ENCODE data around the gene CTAGE9. TPM values are rescaled to one million over a fixed set of nuclear protein-coding genes. Genes with fewer than 3 reads are reported as not detected.
"Not testable (repeated sequence)": the region's sequence is repeated elsewhere in the genome, so short reads cannot be mapped to it uniquely, and the experiment has no call there.

The CTAGE9 gene, protein sequence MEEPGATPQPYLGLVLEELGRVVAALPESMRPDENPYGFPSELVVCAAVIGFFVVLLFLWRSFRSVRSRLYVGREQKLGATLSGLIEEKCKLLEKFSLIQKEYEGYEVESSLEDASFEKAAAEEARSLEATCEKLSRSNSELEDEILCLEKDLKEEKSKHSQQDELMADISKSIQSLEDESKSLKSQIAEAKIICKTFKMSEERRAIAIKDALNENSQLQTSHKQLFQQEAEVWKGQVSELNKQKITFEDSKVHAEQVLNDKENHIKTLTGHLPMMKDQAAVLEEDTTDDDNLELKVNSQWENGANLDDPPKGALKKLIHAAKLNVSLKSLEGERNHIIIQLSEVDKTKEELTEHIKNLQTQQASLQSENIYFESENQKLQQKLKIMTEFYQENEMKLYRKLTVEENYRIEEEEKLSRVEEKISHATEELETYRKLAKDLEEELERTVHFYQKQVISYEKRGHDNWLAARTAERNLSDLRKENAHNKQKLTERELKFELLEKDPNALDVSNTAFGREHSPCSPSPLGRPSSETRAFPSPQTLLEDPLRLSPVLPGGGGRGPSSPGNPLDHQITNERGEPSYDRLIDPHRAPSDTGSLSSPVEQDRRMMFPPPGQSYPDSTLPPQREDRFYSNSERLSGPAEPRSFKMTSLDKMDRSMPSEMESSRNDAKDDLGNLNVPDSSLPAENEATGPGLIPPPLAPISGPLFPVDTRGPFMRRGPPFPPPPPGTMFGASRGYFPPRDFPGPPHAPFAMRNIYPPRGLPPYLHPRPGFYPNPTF
- not detected in 2 replicates for total RNA-seq
- not detected for total RNA-seq (2013)
- polyA plus RNA-seq: not detected in 2 replicates
- not detected in 2 replicates for polyA minus RNA-seq

DNA sequence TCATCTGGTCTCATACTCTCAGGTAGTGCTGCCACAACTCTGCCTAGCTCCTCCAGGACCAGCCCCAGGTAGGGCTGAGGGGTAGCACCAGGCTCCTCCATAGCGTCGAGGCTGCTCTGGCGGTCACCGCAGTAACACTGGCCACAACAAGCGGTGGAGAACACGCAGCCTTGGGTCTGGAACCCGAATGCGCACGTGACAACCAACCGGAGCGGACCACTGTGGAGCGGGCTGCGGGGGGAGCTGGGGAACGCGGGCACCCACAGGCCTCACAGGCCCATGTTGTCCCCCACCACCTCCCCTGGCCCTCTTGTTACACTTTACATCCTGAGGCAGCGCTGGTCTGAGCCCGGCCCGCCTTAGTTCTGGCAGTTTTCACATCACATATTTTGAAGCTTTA is at the start of gene CTAGE9:
TSS of gene CTAGE9 (minus strand) at position 101 of the 400 bp plus-strand sequence. CDS start at position 101, 0 bp downstream.
- H4K20me1 ChIP-seq (ENCODE audit: control insufficient read depth, insufficient read depth, low read length, poor library complexity, severe bottlenecking); H3K4me1 ChIP-seq (ENCODE audit: control insufficient read depth in 2 of 2, insufficient read depth in 2 of 2, low read length in 2 of 2); ATAC-seq (ENCODE audit: low read depth); H3K9me3 Mint-ChIP-seq (ENCODE audit: insufficient read depth); H3K9me3 ChIP-seq (ENCODE audit: control extremely low read depth in 1 of 3, control insufficient read depth in 2 of 3, insufficient read depth in 1 of 3, low read length in 2 of 3); H3K4me1 Mint-ChIP-seq; H3K27ac Mint-ChIP-seq; H3K27me3 Mint-ChIP-seq; CTCF ChIA-PET; H3K36me3 ChIP-seq (replicated peaks in 1 of 2; ENCODE audit: control extremely low read depth in 1 of 2, control insufficient read depth in 1 of 2, extremely low read depth in 1 of 2, insufficient read depth in 2 of 2, low read length in 1 of 2); H3K4me2 ChIP-seq (replicated peaks; ENCODE audit: low read depth, low read length, poor library complexity, severe bottlenecking); H3K27ac ChIP-seq (ENCODE audit: low read length in 2 of 2); H3K27me3 ChIP-seq (replicated peaks in 1 of 4; ENCODE audit: control extremely low read depth in 1 of 4, control insufficient read depth in 3 of 4, insufficient read depth in 4 of 4, low read length in 3 of 4); H2AFZ ChIP-seq (ENCODE audit: insufficient read depth, low read depth, low read length, poor library complexity, severe bottlenecking); POLR2A ChIA-PET; H3K4me3 ChIP-seq (ENCODE audit: control extremely low read depth in 1 of 5, extremely low read depth in 1 of 5, insufficient read depth in 1 of 5, low read depth in 2 of 5, low read length in 4 of 5); DNase-seq; H3K9ac ChIP-seq (ENCODE audit: low read length); H3K4me3 Mint-ChIP-seq; H3K79me2 ChIP-seq (ENCODE audit: control insufficient read depth, insufficient read depth, low read length); intact Hi-C loops (cut with micrococcal nuclease): not testable (repeated sequence)
- no CpG with 5 or more reads among the region's 18 CpGs for WGBS (ENCODE audit: insufficient coverage)

DNA sequence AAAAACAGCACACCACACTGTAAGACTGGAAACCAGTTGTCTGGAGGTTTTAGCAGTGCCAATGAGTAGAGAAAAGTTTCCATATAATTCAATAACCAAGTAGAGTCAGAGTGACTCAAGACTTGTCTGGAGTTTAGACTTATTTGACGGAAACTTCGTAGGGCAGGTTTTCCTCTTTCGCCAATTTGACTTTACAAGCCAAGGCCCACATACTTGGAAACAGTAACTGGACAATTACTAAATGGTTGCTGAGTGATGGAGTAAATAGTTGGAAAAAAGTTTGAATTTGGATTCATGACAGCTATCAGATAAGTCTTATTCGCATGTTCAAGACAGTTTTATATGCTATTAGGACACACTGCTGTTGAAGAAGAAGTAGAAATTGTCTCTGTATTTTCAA is 48.1 kb upstream of the CTAGE9 start:
- no peaks in the 10 kb centered on the region for H3K9me3 ChIP-seq (ENCODE audit: control extremely low read depth in 1 of 3, control insufficient read depth in 2 of 3, insufficient read depth in 1 of 3, low read length in 2 of 3)
- H3K36me3 ChIP-seq (replicated peaks in 1 of 2; ENCODE audit: control extremely low read depth in 1 of 2, control insufficient read depth in 1 of 2, extremely low read depth in 1 of 2, insufficient read depth in 2 of 2, low read length in 1 of 2): no peaks in the 10 kb centered on the region
- no peak overlapping the region for H3K27ac Mint-ChIP-seq
- no peak overlapping the region for H3K4me3 ChIP-seq (ENCODE audit: control extremely low read depth in 1 of 5, extremely low read depth in 1 of 5, insufficient read depth in 1 of 5, low read depth in 2 of 5, low read length in 4 of 5)
- peaks cover 32% of the 10 kb centered on the region for H3K27me3 Mint-ChIP-seq
- H2AFZ ChIP-seq (ENCODE audit: insufficient read depth, low read depth, low read length, poor library complexity, severe bottlenecking): no peak overlapping the region
- no peaks in the 10 kb centered on the region for H3K27me3 ChIP-seq (replicated peaks in 1 of 4; ENCODE audit: control extremely low read depth in 1 of 4, control insufficient read depth in 3 of 4, insufficient read depth in 4 of 4, low read length in 3 of 4)
- no peak for ATAC-seq (ENCODE audit: low read depth)
- 100% methylated on average over 1 of the region's 4 CpGs for WGBS (ENCODE audit: insufficient coverage)
- no peaks in the 10 kb centered on the region for H3K9me3 Mint-ChIP-seq (ENCODE audit: insufficient read depth)
- no peaks in the 10 kb centered on the region for H3K79me2 ChIP-seq (ENCODE audit: control insufficient read depth, insufficient read depth, low read length)
- H3K4me3 Mint-ChIP-seq: no peak overlapping the region
- H3K4me2 ChIP-seq (replicated peaks; ENCODE audit: low read depth, low read length, poor library complexity, severe bottlenecking): no peak overlapping the region
- no peak for DNase-seq
- no peak overlapping the region for H3K27ac ChIP-seq (ENCODE audit: low read length in 2 of 2)
- ChIA-PET CTCF (no interaction called here), POLR2A (no interaction called here)
- H3K9ac ChIP-seq (ENCODE audit: low read length): no peak overlapping the region
- H3K4me1 Mint-ChIP-seq: no peaks in the 10 kb centered on the region
- TF ChIP-seq EZH2 (IDR thresholded peaks at IDR 0.05; ENCODE audit: borderline replicate concordance, insufficient read depth, low read depth, low read length, poor library complexity, severe bottlenecking): no peak
- TF ChIP-seq CTCF (IDR thresholded peaks at IDR 0.05): no peak
- no peaks in the 10 kb centered on the region for H3K4me1 ChIP-seq (ENCODE audit: control insufficient read depth in 2 of 2, insufficient read depth in 2 of 2, low read length in 2 of 2)
- H4K20me1 ChIP-seq (ENCODE audit: control insufficient read depth, insufficient read depth, low read length, poor library complexity, severe bottlenecking): no peaks in the 10 kb centered on the region
- intact Hi-C loops (cut with micrococcal nuclease): no loop called here
